Measurements from ENCODE around the gene SLC24A4.

DNA sequence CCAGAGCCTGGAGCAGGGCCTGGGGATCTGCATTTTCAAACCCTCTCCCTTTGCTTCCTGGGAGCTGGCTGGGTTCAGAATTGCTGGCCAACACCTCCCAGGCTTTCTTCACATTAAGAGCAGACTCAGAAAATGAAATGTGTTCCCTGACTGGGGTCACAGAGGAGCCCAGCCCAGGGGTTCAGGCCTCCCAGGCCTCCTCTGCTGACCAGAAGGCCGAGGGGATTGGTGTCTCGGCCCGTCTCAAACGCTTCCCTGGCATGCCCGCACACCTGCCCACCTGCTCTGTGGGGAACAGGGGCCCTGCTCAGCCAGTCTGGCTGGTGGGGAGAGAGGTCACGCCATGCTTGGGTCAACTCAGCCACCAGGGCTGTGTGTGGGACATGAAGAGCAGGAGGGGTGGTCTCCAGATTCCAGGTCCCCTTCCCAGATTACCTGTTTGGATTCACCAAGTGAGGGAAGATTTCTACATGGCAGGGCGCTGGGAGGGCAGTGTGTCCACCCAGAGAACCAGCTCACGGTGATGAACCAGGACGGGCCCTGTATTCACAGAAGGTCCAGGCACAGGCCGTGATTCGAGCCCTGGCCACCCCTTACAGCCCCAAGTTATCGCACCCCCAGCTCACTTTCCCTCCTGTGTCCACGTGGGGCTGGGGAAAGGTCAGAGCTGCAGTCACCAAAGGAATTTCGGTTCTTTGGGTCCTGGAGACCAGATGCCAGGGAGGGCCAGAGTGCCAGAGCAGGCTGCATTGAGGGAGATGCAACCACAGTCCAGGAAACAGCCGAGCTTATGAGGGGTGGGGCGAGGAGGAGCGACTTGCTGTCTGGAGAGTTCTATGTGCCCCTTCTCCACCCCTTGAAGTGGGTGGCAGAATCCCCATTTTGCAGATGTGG, 135.4 kb downstream of the SLC24A4 start:
- TF ChIP-seq, protein P1, sequence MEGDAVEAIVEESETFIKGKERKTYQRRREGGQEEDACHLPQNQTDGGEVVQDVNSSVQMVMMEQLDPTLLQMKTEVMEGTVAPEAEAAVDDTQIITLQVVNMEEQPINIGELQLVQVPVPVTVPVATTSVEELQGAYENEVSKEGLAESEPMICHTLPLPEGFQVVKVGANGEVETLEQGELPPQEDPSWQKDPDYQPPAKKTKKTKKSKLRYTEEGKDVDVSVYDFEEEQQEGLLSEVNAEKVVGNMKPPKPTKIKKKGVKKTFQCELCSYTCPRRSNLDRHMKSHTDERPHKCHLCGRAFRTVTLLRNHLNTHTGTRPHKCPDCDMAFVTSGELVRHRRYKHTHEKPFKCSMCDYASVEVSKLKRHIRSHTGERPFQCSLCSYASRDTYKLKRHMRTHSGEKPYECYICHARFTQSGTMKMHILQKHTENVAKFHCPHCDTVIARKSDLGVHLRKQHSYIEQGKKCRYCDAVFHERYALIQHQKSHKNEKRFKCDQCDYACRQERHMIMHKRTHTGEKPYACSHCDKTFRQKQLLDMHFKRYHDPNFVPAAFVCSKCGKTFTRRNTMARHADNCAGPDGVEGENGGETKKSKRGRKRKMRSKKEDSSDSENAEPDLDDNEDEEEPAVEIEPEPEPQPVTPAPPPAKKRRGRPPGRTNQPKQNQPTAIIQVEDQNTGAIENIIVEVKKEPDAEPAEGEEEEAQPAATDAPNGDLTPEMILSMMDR (IDR thresholded peaks at IDR 0.05; ENCODE audit: extremely low read depth in 1 of 2, insufficient read depth in 1 of 2, low read depth in 1 of 2, low read length in 2 of 2), result no peak
- TF ChIP-seq EZH2 (IDR thresholded peaks at IDR 0.05; ENCODE audit: borderline replicate concordance, low read depth, low read length, severe bottlenecking), result no peak
- TF ChIP-seq POLR2AphosphoS5 (IDR thresholded peaks at IDR 0.05; ENCODE audit: insufficient read depth, low read depth, low read length), result no peak
- no peak for TF ChIP-seq JUN (IDR thresholded peaks at IDR 0.05; ENCODE audit: borderline replicate concordance, insufficient read depth, insufficient read length, low read depth)
- TF ChIP-seq POLR2A (IDR thresholded peaks at IDR 0.05; ENCODE audit: low read depth, low read length), result no peak
- no peak for TF ChIP-seq GATA2 (IDR thresholded peaks at IDR 0.05; ENCODE audit: insufficient read depth, insufficient read length, low read depth, low read length)

Data from endothelial cell of umbilical vein (primary cell).